Neutrophil (primary cell): Measurements from ENCODE around the gene LRRC8B.

ENCODE experiments used
- H3K27ac ChIP-seq: fragments of 200-600 bp; sonication (generic); 2 replicates; pipeline ENCODE4 v1.5.1; 2016; ENCODE audit warnings: mild to moderate bottlenecking, moderate library complexity
- H3K27me3 ChIP-seq: fragments of 200-600 bp; sonication (generic); 2 replicates; pipeline ENCODE4 v1.6.0; 2016; ENCODE audit warnings: mild to moderate bottlenecking
- H3K36me3 ChIP-seq: fragments of 200-600 bp; sonication (generic); 2 replicates; pipeline ENCODE4 v1.5.1; 2017
- H3K4me1 ChIP-seq, 2 experiments: fragments of 200-600 bp in 1 of 2; sonication (generic) in 1 of 2; 1 replicate in 1 of 2; 2 replicates in 1 of 2; pipeline versions ENCODE4 v1.5.1 to v1.6.1; 2013 to 2016; ENCODE audit warnings: low read depth in 1 of 2, low read length in 1 of 2, mild to moderate bottlenecking in 1 of 2, moderate library complexity in 1 of 2; ENCODE audit not compliant: control insufficient read depth in 1 of 2, insufficient read depth in 1 of 2
- H3K4me3 ChIP-seq, 2 experiments: fragments of 200-600 bp in 1 of 2; sonication (generic) in 1 of 2; 1 replicate in 1 of 2; 2 replicates in 1 of 2; pipeline ENCODE4 v1.5.1; 2013 to 2016; ENCODE audit warnings: low read depth in 1 of 2, low read length in 1 of 2, mild to moderate bottlenecking in 1 of 2, moderate library complexity in 1 of 2
- H3K9me3 ChIP-seq: fragments of 200-600 bp; sonication (generic); 2 replicates; pipeline ENCODE4 v1.5.1; 2016
- TF ChIP-seq, protein P1 (sequence below): fragments of 200-600 bp; sonication (generic); IDR thresholded peaks from 2 replicates; pipeline ENCODE4 v1.5.1; 2016; ENCODE audit warnings: antibody characterized with exemption

The LRRC8B gene

DNA sequence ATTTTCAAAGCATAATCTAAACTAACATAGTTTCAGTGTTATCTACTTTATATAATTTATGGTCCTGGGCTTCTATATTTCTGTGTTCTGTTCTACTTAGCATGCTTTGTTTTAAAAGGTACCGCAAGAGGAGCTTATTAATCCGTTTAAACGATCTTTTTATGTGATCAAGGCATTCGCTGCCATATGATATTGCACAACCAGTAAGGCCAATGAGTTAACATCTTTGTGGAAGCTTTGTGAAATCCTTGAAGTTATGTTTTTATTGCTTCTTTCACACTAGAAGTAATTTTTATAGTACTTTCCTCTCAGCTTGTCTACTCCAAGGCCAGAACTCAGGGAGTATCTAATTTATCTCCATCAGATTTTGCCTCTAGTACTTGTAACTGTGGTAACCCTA, 117.2 kb downstream of the LRRC8B start:
- H3K27me3 ChIP-seq, result no peaks in the 10 kb centered on the region
- no peaks in the 10 kb centered on the region for H3K9me3 ChIP-seq
- no peak overlapping the region for H3K27ac ChIP-seq
- H3K4me3 ChIP-seq, result no peak overlapping the region
- TF ChIP-seq, protein P1, sequence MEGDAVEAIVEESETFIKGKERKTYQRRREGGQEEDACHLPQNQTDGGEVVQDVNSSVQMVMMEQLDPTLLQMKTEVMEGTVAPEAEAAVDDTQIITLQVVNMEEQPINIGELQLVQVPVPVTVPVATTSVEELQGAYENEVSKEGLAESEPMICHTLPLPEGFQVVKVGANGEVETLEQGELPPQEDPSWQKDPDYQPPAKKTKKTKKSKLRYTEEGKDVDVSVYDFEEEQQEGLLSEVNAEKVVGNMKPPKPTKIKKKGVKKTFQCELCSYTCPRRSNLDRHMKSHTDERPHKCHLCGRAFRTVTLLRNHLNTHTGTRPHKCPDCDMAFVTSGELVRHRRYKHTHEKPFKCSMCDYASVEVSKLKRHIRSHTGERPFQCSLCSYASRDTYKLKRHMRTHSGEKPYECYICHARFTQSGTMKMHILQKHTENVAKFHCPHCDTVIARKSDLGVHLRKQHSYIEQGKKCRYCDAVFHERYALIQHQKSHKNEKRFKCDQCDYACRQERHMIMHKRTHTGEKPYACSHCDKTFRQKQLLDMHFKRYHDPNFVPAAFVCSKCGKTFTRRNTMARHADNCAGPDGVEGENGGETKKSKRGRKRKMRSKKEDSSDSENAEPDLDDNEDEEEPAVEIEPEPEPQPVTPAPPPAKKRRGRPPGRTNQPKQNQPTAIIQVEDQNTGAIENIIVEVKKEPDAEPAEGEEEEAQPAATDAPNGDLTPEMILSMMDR, result no peak
- H3K36me3 ChIP-seq, result no peaks in the 10 kb centered on the region
- no peaks in the 10 kb centered on the region for H3K4me1 ChIP-seq

DNA sequence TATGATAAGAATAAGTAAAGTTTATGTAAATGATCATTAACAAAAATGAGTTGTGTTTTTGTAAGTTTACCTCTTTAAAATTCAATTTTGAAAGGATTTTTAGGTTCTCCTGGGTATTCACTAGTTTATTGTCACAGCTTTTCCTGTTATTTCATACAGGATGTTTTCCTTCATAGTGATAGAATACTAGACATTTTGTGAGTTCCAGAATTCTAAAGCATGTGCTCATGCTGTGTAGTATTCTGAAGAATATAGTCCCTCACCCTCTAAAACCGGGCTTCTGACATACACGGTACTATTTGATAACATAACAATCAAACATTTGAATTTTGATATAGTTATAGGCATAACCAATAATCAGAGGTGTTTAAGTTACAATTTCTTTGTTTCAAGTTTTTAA, 118.9 kb downstream of the LRRC8B start:
- Histone ChIP-seq H3K4me1 (no peaks in the 10 kb centered on the region), H3K4me3 (no peak overlapping the region), H3K27ac (no peak overlapping the region), H3K9me3 (no peaks in the 10 kb centered on the region), H3K27me3 (no peaks in the 10 kb centered on the region), H3K36me3 (no peaks in the 10 kb centered on the region)
- TF ChIP-seq, protein P1, result no peak

DNA sequence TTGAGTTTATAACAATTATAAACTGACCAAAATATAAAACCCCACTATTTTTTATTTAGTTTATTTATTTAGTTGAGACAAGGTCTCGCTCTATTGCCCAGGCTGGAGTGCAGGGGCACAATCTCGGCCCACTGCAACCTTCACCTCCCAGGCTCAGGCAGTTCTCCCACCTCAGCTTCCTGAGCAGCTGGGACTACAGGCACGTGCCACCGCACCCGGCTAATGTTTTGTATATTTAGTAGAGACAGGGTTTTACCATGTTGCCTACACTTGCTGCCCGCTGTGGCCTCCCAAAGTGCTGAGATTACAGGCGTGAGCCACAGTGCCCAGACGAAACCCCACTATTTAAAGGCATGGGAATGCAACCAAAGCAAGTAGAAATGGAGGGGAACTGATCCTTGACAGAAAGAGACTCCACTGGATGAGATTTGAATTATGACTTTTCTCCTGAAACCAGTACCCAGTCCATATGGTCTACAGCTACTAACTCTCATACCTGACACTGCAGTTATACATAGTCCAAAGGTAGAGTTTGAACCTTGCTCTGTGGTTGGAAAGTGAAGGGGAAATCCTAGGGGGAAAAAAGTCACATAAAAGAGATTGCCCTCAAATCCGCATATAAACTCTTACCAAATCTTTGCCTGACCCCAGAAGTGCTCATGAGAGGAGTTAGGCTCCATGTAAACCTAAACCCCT, 119.6 kb downstream of the LRRC8B start:
- H3K4me3 ChIP-seq, result no peak overlapping the region
- H3K9me3 ChIP-seq, result no peaks in the 10 kb centered on the region
- no peaks in the 10 kb centered on the region for H3K4me1 ChIP-seq
- TF ChIP-seq, protein P1, result no peak
- H3K27ac ChIP-seq, result no peak overlapping the region
- H3K36me3 ChIP-seq, result no peaks in the 10 kb centered on the region
- no peaks in the 10 kb centered on the region for H3K27me3 ChIP-seq

- H3K36me3 ChIP-seq, result no peaks in the 10 kb centered on the region
- no peaks in the 10 kb centered on the region for H3K27me3 ChIP-seq
- H3K27ac ChIP-seq, result no peak overlapping the region
- TF ChIP-seq, protein P1, result no peak
- no peaks in the 10 kb centered on the region for H3K4me1 ChIP-seq
- H3K9me3 ChIP-seq, result no peaks in the 10 kb centered on the region
- no peak overlapping the region for H3K4me3 ChIP-seq
Observed at GRCh38 chr1:89646259-89646658, 121.6 kb downstream of the LRRC8B start.
